Osteocyte (in vitro differentiated cells): ENCODE results near the gene VAMP1. TPM values are rescaled to one million over a fixed set of nuclear protein-coding genes. Genes with fewer than 3 reads are reported as not detected.
"Not testable (repeated sequence)": the region's sequence is repeated elsewhere in the genome, so short reads cannot be mapped to it uniquely, and the experiment has no call there.

Experiments
- DNase-seq: peaks from one replicate; pipeline ENCODE4 v3.0.0; 2021; ENCODE audit warnings: mixed read lengths; ENCODE audit not compliant: unreplicated experiment; ENCODE audit errors: extremely low spot score
- H3K27ac Mint-ChIP-seq: one replicate; pipeline ENCODE4 v1.8.0; 2021; ENCODE audit warnings: mild to moderate bottlenecking, mixed read lengths; ENCODE audit not compliant: unreplicated experiment
- H3K27me3 Mint-ChIP-seq: one replicate; pipeline ENCODE4 v1.8.0; 2021; ENCODE audit warnings: mixed read lengths; ENCODE audit not compliant: unreplicated experiment
- H3K36me3 Mint-ChIP-seq: one replicate; pipeline ENCODE4 v1.8.0; 2021; ENCODE audit warnings: mixed read lengths; ENCODE audit not compliant: unreplicated experiment
- H3K4me1 Mint-ChIP-seq: one replicate; pipeline ENCODE4 v1.8.0; 2021; ENCODE audit warnings: mixed read lengths; ENCODE audit not compliant: unreplicated experiment
- H3K4me3 Mint-ChIP-seq: one replicate; pipeline ENCODE4 v1.8.0; 2021; ENCODE audit warnings: mild to moderate bottlenecking, moderate library complexity, mixed read lengths; ENCODE audit not compliant: unreplicated experiment
- H3K9me3 Mint-ChIP-seq: one replicate; pipeline ENCODE4 v1.8.0; 2021; ENCODE audit warnings: mixed read lengths; ENCODE audit not compliant: unreplicated experiment
- total RNA-seq: library from RNA; stranded (reverse); gene quantifications from 2 replicates; pipeline ENCODE4 v1.2.1, GENCODE V29; 2021
- TF ChIP-seq, protein P1 (sequence below): fragments of 200-600 bp; sonication (generic); IDR thresholded peaks from 2 replicates; pipeline ENCODE4 v1.5.0; 2021; ENCODE audit warnings: antibody characterized with exemption, mild to moderate bottlenecking, moderate library complexity

Gene VAMP1
- total RNA-seq, 1 donor from 2014 or later, result 6.9 TPM

DNA sequence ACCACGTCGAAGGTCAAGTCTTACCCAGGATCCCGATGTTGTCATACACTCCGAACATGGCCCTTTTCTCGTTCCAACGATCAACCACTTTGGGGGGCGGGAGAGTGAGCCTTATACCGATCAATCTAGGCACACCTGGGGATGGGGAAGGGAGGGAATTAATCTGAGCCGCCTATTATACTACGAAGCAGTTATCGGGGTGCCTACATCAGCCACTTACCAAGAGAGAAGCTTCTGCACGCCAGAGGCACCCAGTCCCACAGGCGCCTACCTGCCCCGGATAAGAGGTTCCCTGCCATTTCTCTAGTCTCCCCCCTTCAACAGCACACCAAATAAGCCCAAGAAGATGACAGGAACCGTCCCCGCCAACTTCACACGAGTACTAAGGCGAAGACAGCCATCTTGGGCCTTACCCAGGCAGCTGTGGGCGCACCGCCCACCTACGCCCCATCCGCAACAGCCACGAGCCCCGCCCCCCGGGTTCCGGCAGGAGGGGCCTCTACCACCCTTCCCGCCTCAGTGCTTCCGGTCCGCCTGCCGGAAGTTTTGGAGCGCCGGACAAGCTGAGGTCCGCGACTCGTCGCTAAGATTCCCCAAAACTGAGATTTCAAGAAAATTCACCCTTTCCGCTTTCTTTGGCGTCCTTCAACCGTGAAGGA, 22.5 kb upstream of the VAMP1 start, which contains the start of gene MRPL51:
Gene MRPL51 (minus strand): TSS at position 425 of the 659 bp plus-strand sequence. CDS start 126 bp downstream, at position 299.
- Mint-ChIP-seq H3K27me3 (no peaks in the 10 kb centered on the region), H3K4me1 (peaks cover 24% of the 10 kb centered on the region), H3K4me3 (peak within 1 kb of the TSS; percentile 95), H3K36me3 (peaks cover 3% of the 10 kb centered on the region), H3K27ac (peak within 1 kb of the TSS; percentile 95), H3K9me3 (no peaks in the 10 kb centered on the region)
- DNase-seq, result peak; percentile 99
- TF ChIP-seq, protein P1, sequence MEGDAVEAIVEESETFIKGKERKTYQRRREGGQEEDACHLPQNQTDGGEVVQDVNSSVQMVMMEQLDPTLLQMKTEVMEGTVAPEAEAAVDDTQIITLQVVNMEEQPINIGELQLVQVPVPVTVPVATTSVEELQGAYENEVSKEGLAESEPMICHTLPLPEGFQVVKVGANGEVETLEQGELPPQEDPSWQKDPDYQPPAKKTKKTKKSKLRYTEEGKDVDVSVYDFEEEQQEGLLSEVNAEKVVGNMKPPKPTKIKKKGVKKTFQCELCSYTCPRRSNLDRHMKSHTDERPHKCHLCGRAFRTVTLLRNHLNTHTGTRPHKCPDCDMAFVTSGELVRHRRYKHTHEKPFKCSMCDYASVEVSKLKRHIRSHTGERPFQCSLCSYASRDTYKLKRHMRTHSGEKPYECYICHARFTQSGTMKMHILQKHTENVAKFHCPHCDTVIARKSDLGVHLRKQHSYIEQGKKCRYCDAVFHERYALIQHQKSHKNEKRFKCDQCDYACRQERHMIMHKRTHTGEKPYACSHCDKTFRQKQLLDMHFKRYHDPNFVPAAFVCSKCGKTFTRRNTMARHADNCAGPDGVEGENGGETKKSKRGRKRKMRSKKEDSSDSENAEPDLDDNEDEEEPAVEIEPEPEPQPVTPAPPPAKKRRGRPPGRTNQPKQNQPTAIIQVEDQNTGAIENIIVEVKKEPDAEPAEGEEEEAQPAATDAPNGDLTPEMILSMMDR, result no peak

DNA sequence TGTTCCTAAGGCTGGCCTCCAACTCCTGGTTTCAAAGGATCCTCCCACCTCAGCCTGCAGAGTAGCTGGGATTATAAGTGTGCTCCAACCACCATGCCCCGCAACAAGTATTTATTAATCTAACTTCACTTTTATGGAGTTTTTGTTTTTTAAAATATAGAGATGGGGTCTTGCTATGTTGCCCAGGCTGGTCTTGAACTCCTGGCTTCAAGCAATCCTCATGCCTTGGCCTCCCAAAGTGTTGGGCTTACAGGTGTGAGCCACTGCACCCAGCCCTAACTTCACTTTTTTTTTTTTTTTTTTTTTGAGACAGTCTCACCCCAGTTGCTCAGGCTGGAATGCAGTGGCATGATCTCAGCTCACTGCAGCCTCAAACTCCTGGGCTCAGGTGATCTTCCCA, 20.2 kb upstream of the VAMP1 start:
- H3K27me3 Mint-ChIP-seq, H3K27ac Mint-ChIP-seq, H3K36me3 Mint-ChIP-seq, DNase-seq, H3K9me3 Mint-ChIP-seq, H3K4me3 Mint-ChIP-seq: not testable (repeated sequence)
- H3K4me1 Mint-ChIP-seq, result peaks cover 24% of the 10 kb centered on the region

DNA sequence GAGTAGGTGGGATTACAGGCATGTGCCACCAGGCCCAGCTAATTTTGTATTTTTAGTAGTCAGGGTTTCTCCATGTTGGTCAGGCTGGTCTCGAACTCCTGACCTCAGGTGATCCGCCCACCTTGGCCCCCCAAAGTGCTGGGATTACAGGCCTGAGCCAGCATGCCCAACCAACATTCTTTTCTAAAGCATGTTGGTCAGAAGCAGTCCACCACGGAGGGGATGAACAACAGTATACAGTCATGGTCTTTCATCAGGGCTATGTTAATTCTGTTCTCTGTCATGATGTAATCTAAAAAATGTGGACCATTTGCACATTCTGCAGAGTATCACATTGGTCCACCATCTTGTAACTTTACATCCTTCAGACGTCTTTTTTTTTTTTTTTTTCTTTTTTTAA, 19.0 kb upstream of the VAMP1 start:
- Mint-ChIP-seq H3K4me1 (peaks cover 13% of the 10 kb centered on the region), H3K4me3 (no peak overlapping the region), H3K9me3 (no peaks in the 10 kb centered on the region), H3K27me3 (no peaks in the 10 kb centered on the region), H3K36me3 (no peaks in the 10 kb centered on the region), H3K27ac (no peak overlapping the region)
- TF ChIP-seq, protein P1, result no peak
- no peak for DNase-seq

DNA sequence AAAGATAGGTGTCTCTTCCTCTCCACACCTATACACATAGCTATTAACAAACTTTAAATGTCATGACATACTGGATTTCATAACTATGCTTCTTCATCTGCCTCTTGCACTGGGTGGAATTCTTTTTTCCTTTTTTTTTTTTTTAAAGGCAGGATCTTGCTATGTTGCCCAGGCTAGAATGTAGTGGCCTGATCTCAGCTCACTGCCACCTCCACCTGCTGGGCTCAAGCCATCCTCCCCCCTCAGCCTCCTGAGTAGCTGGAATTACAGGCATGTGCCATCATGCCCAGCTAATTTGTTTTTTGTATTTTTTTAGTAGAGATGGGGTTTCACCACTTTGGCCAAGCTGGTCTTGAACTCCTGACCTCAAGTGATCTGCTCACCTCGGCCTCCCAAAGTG, 17.8 kb upstream of the VAMP1 start:
- DNase-seq, result no peak
- H3K9me3 Mint-ChIP-seq, result no peaks in the 10 kb centered on the region
- no peaks in the 10 kb centered on the region for H3K27me3 Mint-ChIP-seq
- no peak overlapping the region for H3K4me3 Mint-ChIP-seq
- no peaks in the 10 kb centered on the region for H3K36me3 Mint-ChIP-seq
- peaks cover 10% of the 10 kb centered on the region for H3K4me1 Mint-ChIP-seq
- H3K27ac Mint-ChIP-seq, result no peak overlapping the region
- TF ChIP-seq, protein P1, result no peak

DNA sequence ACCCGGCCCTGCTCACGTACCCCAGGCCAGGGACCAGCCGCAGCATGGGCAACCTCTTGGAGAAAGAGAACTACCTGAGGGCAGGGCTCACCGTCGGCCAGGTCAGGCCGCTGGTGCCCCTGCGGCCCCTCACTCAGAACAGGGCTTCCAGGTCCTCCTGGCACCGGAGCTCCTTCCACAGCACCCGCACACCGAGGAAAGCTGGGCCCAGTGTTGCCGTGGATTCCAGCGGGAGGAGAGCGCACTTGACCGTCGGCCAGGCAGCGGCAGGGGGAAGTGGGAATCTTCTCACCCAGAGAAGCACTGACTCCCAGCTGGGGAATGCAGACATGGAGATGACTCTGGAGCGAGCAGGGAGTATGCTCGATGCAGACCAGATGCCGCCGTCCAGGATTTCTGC, 7.9 kb upstream of the VAMP1 start:
- Mint-ChIP-seq H3K27ac (no peak overlapping the region), H3K9me3 (no peaks in the 10 kb centered on the region), H3K36me3 (peaks cover 1% of the 10 kb centered on the region), H3K27me3 (peaks cover 3% of the 10 kb centered on the region), H3K4me1 (peaks cover 24% of the 10 kb centered on the region), H3K4me3 (no peak overlapping the region)
- DNase-seq, result no peak
- TF ChIP-seq, protein P1, result no peak

- H3K4me1 Mint-ChIP-seq, result peaks cover 24% of the 10 kb centered on the region
- not testable (repeated sequence) for H3K27ac Mint-ChIP-seq, H3K36me3 Mint-ChIP-seq, H3K4me3 Mint-ChIP-seq, DNase-seq, H3K27me3 Mint-ChIP-seq, H3K9me3 Mint-ChIP-seq
Observed at GRCh38 chr12:6477601-6478377, 7.3 kb upstream of the VAMP1 start.
